ENCODE measurements around the gene RTL1.

The RTL1 gene

DNA sequence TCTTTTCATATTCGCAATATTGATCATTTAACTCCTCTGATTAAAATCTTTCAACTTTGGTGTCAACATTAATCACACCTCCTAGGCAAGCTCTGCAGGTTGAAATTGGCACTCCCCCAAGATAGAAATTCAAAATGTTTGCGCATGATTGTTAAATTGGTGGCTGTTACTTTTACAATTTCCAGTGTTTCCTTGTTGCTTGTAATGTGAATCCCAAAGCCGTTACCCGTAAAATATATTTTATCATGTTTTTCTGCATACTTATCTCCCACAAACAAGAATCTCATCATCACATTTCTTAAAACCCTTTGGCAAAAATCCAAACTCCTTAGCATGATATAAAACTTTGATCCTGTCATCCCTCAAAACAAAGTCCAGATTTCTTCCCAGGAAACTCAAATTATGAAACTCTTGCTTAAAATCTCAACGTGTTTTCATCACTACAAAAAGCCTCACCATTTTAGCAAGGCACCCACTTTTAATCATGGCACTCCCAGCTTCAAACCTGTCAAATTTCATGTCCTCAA, 14.7 kb downstream of the RTL1 start:
- TF ChIP-seq, protein P1, sequence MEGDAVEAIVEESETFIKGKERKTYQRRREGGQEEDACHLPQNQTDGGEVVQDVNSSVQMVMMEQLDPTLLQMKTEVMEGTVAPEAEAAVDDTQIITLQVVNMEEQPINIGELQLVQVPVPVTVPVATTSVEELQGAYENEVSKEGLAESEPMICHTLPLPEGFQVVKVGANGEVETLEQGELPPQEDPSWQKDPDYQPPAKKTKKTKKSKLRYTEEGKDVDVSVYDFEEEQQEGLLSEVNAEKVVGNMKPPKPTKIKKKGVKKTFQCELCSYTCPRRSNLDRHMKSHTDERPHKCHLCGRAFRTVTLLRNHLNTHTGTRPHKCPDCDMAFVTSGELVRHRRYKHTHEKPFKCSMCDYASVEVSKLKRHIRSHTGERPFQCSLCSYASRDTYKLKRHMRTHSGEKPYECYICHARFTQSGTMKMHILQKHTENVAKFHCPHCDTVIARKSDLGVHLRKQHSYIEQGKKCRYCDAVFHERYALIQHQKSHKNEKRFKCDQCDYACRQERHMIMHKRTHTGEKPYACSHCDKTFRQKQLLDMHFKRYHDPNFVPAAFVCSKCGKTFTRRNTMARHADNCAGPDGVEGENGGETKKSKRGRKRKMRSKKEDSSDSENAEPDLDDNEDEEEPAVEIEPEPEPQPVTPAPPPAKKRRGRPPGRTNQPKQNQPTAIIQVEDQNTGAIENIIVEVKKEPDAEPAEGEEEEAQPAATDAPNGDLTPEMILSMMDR (IDR thresholded peaks at IDR 0.05; ENCODE audit: low read depth, low read length, missing control alignments) = no peak
- no peak overlapping the region for H3K4me3 ChIP-seq (ENCODE audit: low read depth, low read length)
- DNase-seq (ENCODE audit: low read depth) = no peak

DNA sequence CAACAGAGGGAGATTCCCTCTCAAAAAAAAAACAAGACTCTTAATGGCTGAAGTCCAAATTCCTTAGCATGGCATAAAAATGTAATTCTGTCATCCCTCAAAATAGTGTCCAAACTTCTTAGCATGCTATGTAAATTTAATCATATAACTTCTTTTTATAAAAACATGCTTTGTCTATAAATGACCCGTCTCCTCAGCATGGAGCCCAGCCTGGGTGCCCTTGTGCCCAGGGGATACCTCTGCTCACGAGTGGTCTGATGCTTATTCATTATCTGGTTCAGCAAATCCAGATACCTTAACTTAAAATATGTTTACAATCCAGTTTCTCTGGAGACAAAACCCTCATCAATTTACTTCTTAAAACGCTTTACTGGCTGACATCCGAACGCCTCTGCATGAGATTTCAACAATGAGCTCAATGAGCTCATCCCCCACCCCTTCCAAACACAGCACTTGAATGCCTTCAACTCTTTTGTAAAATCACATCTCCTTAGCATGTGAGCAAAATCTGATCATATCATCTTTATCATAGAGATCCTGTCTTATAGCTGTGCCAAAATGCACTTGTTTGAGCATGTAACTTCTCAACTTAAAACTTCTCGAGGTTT, 15.7 kb downstream of the RTL1 start:
- TF ChIP-seq, protein P1 (IDR thresholded peaks at IDR 0.05; ENCODE audit: low read depth, low read length, missing control alignments) = no peak
- no peak for DNase-seq (ENCODE audit: low read depth)
- no peak overlapping the region for H3K4me3 ChIP-seq (ENCODE audit: low read depth, low read length)

DNA sequence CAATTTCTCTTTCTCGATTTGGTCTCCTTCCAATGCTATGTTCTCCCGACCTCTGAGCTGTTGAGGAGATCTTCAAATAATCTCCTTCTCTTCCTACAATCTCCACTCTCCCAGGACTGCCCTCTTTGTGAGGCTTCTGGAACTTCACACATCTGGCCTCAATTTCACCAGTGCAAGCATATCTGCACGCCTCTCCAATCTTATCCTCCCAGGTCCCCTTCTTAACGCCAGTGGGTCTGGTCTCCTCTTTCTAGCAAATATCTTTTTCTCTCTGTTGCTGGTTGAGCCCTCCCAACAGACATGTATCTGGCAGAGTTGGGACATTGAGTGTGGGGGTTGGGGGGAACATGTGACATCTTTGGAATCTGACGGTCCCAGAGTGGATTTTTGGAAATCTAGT, 17.9 kb downstream of the RTL1 start:
- TF ChIP-seq, protein P1 (IDR thresholded peaks at IDR 0.05; ENCODE audit: low read depth, low read length, missing control alignments) = no peak
- DNase-seq (ENCODE audit: low read depth) = no peak
- H3K4me3 ChIP-seq (ENCODE audit: low read depth, low read length) = no peak overlapping the region

DNA sequence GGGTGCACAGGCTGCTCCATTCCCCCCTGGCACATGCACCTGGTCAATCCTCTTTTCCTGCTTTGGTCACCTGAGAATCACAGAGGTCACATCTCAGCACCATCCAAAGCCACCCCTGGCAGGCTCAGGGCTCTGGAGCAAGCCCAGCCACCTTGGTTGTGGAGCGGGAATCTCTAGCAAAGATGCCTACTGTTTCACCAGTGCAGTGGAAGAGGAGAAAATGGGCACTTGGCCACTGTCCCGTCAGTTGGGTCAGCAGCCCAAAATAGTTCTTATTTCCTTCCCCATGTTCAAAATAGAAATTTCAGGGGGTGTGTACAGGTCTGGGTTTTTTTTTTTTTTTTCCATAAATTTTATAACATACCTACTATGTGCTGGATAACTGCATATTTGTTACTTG, 18.3 kb downstream of the RTL1 start:
- no peak overlapping the region for H3K4me3 ChIP-seq (ENCODE audit: low read depth, low read length)
- TF ChIP-seq, protein P1 (IDR thresholded peaks at IDR 0.05; ENCODE audit: low read depth, low read length, missing control alignments) = no peak
- DNase-seq (ENCODE audit: low read depth) = no peak

DNA sequence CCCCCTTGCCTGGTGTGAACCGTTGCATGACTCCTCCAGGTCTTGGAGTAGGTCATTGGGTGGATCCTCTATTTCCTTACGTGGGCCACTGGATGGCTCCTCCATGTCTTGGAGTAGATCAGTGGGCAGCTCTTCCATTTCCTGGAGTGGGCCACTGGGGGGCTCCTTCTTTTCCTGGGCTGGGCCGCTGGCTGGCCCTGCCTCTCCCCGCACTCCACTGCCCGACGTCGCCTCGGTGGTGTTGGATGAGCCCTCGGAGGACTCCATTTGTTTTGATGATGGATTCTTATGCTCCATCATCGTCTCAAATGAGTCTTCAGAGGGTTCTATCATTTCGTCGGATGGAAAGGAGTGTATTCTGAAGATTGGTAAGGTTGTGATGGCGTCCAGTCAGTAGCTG, 19.1 kb downstream of the RTL1 start:
- no peak overlapping the region for H3K4me3 ChIP-seq (ENCODE audit: low read depth, low read length)
- TF ChIP-seq, protein P1 (IDR thresholded peaks at IDR 0.05; ENCODE audit: low read depth, low read length, missing control alignments) = no peak
- no peak for DNase-seq (ENCODE audit: low read depth)

DNA sequence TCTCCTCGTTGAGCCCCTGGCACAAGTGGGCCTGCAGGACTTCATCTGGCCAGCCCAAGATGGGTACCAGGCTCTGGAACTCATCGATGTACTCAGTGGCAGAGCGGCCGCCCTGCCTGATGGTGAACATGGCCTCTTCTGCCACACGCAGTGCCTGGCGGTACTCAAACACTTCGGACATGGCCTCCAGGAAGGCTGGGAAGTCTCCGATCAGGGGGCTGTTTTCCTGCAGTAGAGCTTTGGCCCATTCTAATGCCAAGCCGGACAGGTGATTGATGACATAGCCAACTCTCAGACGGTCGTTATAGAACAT, 19.8 kb downstream of the RTL1 start:
- TF ChIP-seq, protein P1 (IDR thresholded peaks at IDR 0.05; ENCODE audit: low read depth, low read length, missing control alignments) = no peak
- DNase-seq (ENCODE audit: low read depth) = no peak

More for the DNA sequence above, 19.8 kb downstream of the RTL1 start:
- H3K4me3 ChIP-seq (ENCODE audit: low read depth, low read length) = no peak overlapping the region

Data from GM12864 (cell line).